Gastrocnemius medialis (tissue), 4 donors: ENCODE measurements around the gene HELZ2.

Experiments used
- POLR2A ChIP-seq, 2 donors: fragments of 450-650 bp; IDR thresholded peaks; one replicate each; pipeline ENCODE4 v1.6.1; 2017; ENCODE audit warnings: antibody characterized with exemption in 2 of 2, mild to moderate bottlenecking in 2 of 2, moderate library complexity in 2 of 2
- TF ChIP-seq, protein P1 (sequence below), 5 experiments: fragments of 450-650 bp in 3 of 5; fragments of 200-600 bp in 2 of 5; sonication (generic) in 2 of 5; IDR thresholded peaks in 4 of 5; conservative IDR thresholded peaks in 1 of 5; 1 replicate in 4 of 5; 2 replicates in 1 of 5; pipeline ENCODE4 v1.5.1; 2016 to 2019; ENCODE audit warnings: antibody characterized with exemption in 5 of 5, mild to moderate bottlenecking in 3 of 5, moderate library complexity in 3 of 5

GRCh38 chr20:63590218-63591146 is 16.4 kb upstream of the HELZ2 start:
- TF ChIP-seq, protein P1, sequence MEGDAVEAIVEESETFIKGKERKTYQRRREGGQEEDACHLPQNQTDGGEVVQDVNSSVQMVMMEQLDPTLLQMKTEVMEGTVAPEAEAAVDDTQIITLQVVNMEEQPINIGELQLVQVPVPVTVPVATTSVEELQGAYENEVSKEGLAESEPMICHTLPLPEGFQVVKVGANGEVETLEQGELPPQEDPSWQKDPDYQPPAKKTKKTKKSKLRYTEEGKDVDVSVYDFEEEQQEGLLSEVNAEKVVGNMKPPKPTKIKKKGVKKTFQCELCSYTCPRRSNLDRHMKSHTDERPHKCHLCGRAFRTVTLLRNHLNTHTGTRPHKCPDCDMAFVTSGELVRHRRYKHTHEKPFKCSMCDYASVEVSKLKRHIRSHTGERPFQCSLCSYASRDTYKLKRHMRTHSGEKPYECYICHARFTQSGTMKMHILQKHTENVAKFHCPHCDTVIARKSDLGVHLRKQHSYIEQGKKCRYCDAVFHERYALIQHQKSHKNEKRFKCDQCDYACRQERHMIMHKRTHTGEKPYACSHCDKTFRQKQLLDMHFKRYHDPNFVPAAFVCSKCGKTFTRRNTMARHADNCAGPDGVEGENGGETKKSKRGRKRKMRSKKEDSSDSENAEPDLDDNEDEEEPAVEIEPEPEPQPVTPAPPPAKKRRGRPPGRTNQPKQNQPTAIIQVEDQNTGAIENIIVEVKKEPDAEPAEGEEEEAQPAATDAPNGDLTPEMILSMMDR (IDR thresholded peaks at IDR 0.05 in 4 of 5, conservative IDR thresholded peaks at IDR 0.05 in 1 of 5) = no peak
- TF ChIP-seq POLR2A (IDR thresholded peaks at IDR 0.05) = no peak
